HG03342 (cell line): ENCODE results near the gene SLC45A1.
"Not testable (repeated sequence)": the region's sequence is repeated elsewhere in the genome, so short reads cannot be mapped to it uniquely, and the experiment has no call there.

ENCODE experiments used
- ATAC-seq: cut with Tn5 transposase; IDR thresholded peaks from one replicate; pipeline ENCODE4 v1.9.1; 2021; ENCODE audit warnings: mild to moderate bottlenecking, moderate library complexity; ENCODE audit not compliant: unreplicated experiment

SLC45A1 gene

DNA sequence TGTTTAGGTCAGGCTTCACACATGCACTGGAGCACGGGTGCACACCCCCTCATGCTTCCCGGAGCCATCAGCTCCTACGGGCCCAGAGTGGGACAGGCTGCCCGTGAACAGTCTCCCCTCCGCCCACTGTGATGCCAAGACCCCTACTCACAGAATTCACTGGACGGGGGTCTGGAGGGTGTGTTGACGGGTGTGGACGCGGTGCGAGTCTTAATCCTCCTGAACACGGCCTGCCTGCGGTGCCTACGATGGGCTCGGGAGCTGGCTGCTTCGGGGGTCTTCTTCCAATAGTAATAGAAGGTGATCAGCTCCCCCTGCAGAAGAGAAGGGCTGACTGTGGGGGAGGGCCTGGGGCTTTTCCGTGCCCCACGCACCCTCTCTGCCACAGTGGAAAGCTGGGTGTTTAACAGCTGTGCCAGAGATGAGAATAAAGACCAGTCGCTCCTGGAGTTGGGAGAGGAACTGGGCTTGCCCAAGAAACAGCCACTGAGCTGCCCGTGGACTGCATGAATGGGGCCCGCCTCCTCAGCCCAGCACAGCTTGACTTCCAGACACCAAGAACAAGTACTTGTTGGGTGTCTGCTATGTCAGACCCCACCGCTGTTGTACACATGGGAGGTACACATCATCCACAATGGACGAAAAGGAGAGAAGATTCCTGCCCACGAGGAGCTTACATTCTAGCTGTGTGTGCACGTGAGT is 47.9 kb downstream of the SLC45A1 start:
- no peak for ATAC-seq

DNA sequence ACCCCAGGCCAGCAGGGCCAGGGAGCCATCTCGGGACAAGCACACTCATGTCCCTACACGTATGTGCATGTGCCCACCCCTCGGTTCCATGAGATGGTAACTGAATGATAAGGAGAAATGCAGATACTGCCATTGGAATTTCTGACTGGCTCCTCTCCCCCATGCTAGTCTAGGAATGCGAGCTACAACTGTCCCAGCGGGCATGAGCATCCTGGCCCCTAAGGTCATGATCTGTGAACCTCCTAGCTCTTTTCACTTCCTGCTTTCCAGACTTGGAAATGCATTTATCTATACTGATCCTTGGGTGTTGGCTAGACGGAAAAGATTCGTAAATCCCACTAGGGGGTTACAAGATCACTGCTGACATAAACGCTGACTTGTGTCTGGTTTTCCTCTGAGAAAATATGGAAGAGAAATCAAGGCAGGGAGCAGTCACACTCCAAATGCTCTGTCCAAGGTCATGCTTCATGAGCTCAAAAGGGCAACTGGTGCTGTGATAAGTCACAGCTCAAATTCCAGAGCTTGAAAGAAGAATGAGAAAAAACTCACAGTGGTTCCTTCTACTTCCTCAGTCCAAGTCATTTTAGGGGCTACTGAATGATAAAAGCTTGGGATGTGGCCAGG is 49.8 kb downstream of the SLC45A1 start:
- ATAC-seq, result no peak

DNA sequence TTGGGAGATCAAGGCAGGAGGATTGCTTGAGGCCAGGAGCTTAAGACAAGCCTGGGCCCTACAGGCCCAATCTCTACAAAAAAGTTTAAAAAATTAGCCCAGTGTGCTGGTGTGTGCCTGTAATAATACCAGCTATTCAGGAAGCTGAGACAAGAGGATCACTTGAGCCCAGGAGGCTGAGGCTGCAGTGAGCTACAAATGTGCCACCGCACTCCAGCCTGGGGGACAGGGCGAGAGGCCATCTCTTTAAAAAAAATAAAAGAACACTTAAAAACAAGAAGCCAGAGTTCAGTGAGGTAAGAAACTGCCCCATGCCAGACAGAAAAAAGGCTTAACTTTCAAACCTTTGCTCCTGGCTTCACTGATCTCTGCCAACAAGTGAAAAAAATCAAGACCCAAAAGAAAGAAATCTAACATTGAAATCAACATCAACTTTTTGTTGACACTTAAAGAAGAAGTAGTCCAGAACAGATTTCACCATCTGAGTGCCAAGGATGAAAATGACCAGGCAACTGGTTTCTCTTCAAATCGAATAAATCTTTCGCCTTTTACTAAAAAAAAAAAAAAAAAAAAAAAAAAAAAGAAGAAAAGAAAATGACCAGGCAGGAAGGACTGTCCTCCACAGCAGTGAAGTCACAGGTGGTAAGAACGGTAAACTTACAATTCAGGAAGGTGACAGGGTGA is 51.2 kb downstream of the SLC45A1 start:
- ATAC-seq, result no peak

DNA sequence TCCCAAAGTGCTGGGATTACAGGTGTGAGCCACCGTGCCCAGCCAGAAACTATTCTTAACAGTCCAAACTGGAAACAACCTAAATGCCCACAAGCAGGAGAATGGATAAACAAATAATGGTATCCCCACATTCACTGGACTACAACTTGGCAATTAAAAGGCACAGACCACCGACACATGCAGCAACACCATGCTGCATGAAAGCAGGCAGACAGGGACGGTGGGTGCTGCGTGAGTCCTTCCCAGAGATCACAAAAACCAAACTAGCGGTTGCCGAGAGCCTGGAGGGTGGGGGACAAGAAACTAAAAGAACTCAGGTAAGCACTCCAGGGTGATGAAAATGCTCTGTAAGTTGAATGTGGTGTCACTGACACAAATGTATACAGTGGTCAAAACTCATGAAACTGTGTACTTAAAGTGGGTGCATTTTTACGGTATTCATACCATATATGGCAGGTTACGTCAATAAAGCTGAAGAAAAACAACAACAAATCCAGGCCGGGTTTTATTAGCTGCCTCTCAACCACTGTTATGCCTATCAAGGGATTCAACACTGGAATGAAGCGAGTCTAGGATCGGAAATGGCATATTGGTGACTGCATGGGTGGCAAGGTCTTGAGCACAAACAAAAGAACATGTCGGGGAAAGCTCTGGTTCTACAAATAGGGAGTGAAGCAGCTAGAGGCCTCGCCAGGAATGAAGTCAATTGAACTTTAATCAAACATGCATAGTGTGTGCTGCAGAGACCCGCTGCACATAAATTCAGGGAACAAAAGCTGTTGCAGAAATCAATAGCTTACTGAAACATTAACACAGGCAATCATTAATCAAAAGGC is 52.4 kb downstream of the SLC45A1 start:
- no peak for ATAC-seq

DNA sequence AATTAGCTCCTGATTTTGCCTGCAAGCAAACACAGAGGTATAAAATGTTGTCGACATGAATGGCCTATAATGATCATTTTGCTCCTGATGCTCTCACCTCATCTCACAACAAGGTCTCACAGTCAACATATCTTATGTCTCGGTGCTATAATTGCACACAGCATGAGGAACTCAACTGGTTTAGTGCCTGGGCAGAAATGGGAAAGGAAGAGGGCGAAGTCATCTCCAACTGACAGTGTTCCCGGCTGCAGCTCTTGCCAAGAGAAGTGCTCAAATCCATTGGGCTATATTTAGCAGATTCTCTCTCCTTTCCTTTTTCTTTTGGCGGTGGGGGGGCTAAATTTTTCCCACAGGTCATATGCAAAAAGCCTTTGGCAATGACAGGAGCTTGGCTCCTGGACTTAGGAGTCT is 53.0 kb downstream of the SLC45A1 start:
- no peak for ATAC-seq

DNA sequence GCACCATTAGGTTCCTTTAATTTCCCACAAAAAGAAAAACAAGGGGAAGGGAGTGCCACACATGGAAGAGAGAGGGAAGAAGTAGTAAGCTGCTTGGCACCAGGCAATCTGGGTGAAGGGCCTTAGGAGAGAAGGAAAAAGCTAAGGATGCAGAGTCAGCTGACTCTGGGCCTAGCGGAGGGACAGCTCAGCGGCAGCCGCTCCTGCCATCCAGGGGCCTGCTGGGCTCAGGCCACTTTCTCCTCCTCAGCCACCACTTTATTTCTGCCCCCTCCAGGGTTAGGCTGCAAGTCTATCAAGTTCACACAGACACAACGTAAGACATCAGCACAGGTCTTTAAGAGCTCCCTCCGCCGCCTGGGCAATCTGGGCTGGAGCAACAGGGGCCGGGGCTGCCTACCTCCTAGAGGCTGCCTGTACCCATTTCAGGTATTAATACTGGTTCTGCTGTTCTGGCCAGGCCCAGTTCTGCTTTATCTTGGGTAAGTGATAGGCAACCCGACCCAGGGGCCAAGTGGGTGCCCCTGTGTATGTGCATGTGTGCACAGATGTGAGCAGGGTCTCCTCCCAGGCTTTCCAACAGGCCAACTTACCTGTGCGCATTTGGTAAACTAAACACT is 53.6 kb downstream of the SLC45A1 start:
- no peak for ATAC-seq

DNA sequence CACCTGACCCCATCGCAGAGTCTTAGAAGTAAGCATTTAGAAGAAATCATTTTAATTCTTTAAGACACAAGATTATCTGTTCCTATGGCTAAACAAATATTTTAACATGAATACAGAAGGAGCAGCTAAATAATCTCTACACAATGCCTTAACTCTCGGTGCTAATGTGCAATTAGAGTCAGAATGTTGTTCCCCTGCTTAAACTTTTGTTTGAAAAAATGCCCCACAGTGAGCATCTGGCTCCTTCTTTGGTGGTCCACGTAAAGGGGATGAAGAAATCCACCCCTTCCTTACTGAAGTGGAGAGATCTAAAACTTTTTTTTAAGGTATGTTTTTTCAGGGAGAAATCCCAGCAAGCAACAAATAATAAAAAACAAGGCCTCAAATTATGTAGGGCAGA is 55.2 kb downstream of the SLC45A1 start:
- no peak for ATAC-seq

DNA sequence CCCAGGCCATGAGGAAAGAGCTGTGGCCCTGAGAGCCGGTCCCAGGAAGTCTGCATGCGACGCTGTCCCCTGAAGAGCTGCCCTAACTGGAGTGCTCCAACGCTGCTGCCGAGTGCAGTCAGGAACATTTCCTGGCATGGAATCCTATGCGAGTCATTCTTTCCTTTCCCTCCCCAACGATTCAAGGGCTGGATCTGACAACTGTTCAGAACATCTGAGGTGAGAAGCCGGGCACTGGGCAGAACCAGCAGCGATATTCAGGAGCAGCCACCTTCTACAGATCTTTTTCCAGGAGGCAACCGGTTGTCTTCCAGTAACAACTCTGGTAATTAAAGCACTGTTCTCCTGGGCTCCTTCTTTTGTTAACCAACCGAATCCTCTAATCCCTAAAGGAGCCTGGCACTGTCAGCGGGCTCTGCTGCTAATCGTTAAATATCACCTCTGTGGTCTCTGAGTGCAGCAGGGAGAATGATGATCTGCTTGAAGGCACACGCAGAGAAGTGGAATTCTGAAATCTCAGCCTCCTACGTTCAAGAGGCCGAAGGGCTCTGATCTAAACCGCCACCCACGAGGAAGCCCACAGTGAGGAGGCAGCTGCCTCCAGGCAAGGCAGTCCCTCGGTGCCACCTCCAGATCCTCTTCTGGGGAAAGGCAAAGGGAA is 55.8 kb downstream of the SLC45A1 start:
- ATAC-seq, result no peak

DNA sequence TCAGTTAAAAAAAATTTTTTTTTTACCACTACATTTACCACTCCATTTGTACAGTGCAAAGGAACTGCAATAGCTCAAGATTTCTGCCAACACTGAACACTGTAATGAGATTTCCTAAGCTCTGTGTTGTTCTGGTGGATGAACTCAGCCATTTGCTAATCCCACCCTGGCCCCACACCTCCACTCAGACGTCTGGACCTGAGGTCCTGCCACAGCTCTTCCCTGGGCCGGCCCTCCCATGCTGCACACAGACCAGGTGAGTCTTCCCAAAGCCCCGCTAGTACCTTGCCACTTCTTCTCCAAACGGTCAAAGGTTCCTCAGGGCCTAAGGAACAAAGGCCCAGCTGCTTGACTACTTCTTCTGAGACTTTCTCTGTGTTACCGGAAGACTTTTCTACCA is 56.4 kb downstream of the SLC45A1 start:
- no peak for ATAC-seq

DNA sequence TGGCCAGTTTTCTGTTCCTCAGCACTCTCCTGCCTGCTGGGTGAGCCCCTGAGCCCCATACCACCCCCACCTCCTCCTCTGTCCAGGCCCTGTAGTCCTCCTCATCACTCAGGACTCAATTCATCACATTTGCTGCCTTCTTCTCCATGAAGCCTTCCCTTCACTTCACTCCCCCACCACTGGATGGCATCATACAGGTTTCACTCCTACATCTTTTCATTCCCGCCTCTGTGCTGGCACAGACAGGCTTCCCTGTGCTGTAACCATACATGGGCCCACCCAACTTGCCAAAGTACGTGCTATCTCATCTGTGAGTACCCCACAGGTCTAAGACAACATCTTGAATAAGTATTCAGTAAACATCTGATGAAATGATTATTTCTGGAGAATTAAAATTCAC is 56.9 kb downstream of the SLC45A1 start:
- ATAC-seq, result no peak

DNA sequence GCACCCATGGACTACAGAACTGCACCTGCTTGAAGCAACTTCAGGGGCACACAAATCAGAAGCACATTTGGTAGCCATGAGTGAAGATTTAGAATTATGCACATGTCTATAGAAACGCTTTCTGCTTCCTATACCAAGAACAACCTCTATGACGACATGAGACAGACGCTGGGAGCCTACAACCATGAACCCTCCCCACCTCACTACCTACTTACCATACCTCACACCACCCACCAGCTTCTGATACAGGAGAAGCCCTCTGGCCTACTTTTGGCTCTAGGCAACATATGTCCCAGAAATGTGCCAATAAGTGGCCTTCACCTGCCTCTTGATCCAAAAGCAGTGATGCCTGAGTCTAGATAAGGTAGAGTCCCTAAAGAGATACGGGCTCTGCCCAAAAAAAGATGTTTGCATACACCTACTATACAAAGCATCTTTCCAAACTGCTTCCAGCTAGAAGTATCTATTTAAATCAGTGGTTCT is 58.5 kb downstream of the SLC45A1 start:
- no peak for ATAC-seq

DNA sequence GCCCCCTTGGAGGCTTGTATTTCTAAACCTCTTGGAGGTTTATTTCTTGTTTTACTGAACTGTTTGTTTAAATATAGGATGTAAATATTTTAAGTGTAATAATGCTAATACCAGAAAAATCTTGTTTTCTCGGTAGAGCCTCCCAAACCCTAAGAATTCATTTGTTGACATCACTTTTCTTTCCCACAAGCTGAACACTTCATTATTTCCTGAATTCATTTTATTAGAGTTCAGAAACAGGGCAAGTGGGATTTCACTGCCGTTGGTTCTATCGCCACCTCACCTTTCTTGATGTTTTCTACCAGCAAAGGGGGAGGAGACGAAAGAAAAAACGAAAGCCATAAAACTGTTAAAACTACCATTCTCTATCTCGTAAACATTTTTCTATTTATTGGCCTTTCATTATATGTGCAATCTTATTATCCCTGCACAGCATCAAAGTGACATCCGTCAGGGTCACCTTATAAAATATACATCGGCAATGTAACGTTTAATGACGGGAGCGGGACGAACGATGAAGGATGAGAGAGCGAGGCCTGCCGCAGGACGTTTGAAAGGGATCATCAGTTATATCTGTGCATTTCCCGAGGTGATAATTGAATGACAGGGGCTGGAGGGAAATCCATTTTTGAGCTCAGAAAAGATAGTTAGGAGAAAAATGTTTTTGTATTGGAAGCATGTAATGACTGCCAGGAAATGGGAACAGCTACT is 59.5 kb downstream of the SLC45A1 start:
- ATAC-seq, result no peak

DNA sequence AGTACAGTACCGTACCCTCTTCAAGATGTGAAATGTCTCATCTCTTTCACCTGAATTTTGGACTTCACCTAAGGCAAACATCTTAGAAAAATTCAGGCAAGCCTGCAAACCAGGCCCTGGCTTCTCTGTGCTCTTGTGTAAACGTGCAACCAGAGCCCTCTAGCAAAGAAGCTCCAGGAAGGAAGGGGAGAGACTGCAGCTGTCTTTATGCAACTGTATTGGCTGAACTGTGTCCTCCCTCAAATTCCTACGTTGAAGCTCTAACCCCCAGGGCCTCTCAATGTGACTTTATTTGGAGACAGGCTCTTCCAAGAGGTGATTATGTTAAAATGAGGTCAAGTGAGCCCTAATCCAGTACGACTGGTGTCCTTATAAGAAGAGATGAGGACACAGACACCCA is 60.3 kb downstream of the SLC45A1 start:
- no peak for ATAC-seq

DNA sequence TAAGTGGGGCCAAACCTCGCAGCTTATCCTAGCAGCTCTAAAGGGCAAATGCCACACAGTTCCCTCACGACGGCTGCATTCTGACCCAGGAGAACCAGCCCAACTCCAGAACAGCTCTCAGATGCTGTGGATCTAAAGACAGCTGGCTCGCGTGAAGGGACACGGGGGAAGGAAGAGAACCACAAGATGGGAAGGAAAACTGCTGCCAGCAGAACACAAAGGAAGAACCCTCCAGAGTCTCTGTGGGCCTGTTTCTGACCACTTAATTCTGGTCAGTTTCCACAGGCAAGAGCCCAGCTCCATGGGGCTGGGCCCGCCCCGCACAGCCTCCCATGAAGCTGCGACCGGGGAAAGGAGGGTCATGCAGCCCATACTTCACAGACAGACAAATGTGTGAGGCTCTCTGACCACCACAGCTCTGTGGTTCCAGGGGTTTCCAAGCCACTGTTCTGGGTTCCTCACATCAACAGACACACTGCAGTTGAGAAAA is 61.1 kb downstream of the SLC45A1 start:
- no peak for ATAC-seq

DNA sequence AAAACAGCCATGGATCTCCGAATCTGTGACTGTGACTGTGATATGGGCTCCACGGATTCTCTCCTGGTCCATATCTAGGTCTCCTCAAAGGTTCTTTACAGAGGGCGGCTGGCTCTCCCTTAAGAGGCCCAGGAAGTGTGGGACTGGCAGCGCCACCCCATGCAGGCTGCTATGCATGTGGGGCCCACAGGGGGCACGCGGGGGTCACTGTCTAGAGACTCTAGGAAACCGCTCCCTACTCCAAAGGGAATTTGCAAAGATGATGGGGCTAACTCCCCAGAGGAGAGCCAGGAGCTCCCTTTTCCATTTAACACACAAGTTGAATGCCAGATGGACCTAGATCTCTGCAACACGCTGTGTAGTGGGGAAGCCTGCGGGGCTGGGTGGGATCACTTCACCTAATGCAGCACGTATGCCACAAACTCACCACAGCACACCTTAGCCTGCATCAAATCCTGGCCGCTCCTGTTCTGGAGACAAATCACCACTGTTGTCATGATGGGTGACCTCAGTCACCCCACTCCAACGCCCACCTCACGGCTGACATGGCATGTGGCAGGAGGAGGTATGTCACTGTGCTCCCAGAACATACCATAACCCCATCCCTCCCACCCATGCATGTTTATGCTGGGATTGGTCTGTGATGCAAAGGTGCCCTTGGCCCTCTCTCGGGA is 61.7 kb downstream of the SLC45A1 start:
- no peak for ATAC-seq

DNA sequence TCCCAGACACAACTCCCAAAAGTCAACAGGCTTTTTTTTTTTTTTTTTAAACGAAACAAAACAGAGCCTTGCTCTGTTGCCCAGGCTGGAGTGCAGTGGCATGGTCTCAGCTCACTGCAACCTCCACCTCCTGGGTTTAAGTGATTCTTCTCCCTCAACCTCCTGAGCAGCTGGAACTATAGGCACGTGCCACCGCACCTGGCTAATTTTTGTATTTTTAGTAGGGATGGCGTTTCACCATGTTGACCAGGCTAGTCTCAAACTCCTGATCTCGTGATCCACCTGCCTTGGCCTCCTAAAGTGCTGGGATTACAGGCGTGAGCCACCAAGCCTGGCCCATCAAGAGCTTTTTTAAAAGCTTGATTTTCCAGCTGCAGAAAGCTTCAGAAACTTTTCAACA is 62.4 kb downstream of the SLC45A1 start:
- not testable (repeated sequence) for ATAC-seq

DNA sequence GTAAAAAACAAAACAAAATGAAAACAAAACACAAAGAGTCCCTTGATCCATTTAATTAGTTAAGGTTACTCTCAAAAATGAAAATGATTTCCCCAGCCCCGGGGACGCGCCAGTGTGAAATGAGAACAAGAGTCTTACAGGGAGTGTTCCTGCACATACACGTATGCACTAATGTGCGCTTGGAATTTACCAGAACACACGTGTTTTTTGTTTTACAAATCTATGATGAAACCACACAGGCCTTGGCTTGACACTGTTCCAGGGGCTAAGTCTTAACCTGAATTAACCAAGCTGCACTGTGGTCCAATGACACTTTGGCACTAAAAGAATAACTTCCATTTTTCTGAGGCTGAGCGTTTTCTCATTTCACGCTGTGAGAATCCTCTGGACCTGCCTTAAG is 63.7 kb downstream of the SLC45A1 start:
- no peak for ATAC-seq

DNA sequence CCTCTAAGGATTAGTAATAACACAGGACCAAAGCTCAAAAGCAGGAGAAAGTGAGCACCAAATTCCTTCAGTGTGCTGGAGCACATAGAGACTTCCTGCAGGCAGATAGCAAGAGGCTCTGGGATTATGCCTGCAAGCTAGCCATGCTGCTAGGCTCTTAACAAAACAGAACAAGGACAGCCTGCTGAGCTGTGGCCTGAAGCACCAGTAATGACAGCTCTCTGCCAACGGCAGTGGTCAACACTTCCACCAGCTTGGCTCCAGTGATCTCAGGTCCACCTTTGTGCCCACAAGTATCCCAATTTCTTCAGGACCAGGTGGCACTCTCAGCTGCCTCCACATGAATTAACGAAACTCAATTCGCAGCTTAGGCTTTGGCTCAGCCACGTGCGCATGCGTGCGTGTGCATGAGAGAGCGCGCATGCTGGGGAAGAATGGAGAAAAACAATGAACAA is 64.2 kb downstream of the SLC45A1 start:
- no peak for ATAC-seq
